NCI-H446 (cell line): ENCODE data around the gene ADI1.
"Not testable (repeated sequence)": the region's sequence is repeated elsewhere in the genome, so short reads cannot be mapped to it uniquely, and the experiment has no call there.

Experiments
- DNase-seq, 2 experiments: peaks; one replicate each; lab custom pipeline; 2025; lab: John Stamatoyannopoulos, UW

ADI1 gene

DNA sequence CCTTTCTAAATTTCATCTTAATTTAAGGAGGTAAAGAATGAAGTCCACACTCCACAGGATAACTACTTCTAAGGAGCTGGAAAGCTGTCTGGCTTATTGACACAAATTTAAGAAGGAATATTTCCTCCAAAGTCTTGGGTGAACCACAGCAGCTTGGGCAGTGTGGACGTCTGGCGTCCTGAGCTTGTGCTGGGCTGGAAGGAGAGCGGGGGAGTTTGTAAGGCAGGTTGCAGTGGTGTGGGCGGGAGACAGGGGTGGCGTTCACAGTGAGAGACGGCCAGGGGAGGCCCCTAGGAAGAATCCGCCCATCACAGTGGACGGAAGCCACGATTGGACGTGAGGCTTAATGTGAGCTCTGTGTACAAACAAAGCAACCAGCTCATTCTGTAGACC lies 25.7 kb downstream of the ADI1 start:
- no peak for DNase-seq

DNA sequence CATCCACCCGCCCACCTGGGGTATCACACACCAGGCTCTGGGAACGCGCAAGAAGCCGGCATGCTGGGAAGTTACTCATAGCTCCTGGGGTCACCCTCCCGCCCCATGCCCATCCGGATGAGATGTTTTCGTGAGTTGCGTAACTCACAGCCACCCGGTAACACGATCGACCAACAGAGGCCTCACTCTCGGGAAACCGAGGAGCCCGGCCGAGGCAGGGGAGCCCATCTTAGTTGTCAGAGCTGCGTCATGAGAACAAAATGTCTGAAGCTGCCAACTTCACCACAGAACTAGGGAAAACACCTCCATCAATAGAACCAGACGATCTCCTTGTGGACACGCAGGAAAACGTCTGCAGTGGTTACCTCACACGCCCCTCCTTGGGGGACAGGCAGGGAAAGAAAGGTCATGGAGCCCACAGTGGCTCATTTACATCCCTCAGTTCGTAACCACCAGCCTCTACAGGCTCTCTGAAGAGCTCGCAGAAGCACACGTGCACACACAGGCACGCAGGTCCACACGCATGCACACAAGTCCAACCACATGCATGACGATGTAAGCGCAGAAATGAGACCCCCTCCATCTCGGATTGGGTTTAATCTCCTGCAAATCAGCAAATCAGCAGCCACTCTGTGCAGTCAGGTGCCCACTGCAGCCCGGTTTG lies 26.2 kb downstream of the ADI1 start:
- DNase-seq = no peak

DNA sequence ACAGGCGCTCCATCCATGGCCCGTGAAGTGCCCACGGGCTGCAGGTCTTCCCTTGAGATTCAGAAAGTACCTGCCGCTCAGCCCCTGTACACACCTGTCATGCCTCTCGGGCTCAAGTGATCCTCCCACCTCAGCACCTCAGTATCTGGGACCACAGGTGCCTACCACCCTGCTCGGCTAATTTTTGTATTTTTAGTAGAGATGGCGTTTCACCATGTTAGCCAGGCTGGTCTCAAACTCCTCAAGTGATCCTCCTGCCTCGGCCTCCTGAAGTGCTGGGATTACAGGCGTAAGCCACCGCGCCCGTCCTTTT lies 26.9 kb downstream of the ADI1 start:
- not testable (repeated sequence) for DNase-seq

DNA sequence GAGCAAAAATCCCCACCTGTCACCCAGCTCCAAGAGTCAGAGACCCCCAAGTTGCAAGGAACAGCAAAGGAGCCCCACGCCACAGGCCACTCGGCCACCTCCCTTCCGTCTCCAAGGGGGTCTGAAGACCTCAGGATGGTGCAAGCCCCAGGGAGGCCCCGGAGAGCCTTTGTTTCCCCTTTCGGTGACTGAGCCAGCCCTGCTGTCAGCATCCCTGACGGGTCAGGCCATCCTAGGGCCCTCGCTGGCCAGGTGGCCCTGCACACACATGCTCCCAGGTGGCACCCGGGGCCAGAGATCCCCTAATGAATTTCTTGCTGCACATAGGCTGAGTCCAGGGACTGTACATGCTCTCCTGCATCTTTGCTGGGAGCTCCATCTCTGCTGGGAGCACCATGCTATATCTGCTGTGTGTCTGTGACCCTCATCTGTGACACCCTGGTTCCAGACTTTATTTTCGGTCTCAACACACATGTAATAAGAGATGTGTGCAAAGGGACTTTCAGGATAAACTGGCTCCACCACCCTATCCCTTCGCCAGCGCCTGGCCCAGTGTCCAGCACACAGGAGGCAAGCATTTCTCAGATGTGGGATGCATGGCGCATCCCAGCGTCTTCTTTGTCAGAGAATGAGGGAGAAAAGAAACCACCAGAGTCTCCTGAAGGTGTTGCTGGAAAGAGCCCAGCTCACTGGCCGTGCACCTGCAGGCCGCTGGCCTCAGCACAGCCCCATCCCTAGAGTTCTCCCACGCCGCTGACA lies 27.4 kb downstream of the ADI1 start:
- DNase-seq = no peak

DNA sequence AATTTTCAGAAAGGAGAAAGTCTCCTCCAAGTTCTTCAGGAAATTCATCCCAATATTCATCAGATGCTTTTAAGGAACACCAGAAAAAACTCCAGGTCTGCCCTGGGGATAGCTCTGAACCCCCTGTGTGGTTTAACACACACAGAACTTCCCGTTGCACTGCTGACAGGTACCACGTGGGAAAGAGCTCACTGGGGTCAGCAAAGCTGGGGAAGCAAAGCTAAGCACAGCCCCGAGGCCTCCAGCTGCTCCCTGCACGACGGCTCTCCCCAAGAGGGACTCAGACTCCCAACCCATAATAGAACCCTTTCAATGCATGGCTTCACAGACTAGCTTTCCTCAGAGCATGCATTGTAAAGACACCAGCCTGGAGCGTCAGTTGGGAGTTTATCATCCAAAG lies 28.0 kb downstream of the ADI1 start:
- DNase-seq = no peak

DNA sequence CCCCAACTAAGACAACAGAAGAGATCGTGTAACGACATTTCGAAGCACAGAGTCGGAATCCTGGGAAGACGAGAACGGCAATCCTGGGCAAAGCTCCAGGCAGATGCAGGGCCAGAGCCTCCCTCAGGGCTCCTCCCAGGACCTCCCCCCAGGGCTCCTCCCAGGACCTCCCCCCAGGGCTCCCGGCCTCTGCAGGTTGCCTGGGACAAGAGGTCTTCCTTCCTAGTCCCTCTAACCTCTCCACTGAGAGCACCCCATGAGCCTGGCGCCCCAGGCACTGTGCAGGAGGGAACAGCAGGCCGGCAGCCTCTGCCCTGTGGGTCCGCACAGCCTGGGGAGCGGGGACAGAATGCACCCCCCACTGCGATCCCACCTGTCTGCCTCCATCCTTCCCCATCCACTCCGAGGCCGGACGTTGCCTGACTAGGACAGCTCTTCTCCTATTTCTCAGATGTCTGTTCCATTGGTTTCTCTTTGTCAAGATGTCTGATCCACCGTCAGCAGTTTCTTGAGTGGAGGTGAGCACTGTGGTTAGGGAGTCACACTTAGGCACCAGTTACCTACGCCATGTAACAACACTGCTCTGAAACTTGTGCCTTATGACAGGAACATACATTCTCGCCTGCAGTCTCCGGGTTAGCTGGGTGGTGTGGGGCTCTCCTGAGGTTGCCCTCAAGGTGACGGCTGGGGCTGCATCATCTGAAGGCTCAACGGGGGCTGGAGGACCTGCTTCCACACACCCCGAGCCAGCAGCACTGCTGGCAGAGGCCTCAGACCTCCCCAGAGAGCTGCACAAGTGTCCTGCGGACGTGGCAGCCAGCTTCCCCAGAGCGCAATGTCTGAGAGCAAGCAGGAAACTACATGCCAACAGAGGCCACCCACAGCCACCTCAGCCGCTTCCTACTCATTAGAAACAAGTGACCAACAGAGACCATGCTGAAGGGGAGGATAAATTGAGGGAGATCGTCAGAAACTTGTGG lies 28.9 kb downstream of the ADI1 start:
- DNase-seq = no peak

DNA sequence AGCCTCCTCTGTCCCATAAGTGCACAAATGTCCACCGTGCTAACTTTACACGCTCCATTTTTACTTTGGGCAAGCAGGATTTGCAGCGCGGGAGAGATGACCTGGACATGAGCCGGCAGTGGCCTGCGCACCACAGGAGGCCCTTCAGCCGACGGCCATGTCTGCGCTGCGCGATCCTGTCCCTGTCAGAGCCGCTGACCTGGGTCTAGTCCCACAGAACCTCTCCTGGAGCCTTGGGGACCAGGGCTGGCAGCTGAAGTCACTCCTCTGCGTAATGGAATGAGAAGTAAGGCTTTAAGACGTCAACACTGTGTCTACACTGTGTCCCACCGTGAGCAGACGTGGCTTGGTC lies 29.6 kb downstream of the ADI1 start:
- no peak for DNase-seq

DNA sequence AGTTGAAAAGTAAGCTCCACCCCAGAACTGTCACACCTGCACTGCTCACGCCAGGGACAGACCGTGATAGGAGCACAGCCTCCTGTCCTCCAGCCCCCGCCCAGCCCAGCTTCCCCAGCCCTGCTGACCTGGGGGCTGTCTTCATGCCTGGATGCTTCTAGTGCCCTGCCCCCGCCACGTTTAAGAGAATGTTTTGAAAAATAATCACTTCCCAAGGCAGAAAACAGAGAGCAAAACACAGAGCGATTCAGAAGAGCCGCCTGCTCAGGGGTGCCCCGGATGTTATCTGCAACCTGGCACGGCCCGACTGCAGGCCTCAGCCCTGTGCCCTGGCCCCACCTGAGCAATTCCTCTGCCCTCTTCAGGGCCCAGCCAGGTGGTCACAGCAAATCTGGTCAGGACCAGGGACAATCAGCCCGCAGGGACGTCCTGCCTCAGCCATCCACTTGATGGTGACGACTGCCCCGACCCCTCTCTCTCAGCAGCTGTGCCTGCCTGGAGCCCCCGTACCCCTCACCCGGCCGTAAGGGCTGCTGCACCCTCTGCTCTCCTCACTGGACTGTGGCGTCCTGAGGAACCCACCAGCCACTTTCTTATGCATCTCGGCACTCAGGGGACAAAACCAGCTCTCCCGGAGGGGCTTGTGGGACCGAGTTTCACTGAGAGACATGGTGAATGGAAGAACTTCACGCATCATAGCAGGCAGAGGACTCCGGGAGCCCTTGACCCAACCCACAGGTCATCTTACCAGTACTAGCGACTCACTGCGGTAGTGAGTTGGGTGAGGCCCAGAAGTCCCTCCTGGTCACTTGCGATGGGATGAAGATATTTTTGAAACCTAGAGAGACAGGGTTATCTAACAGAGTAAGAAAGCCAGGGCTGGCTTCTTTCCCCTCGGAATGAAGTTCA lies 30.2 kb downstream of the ADI1 start:
- DNase-seq = no peak

DNA sequence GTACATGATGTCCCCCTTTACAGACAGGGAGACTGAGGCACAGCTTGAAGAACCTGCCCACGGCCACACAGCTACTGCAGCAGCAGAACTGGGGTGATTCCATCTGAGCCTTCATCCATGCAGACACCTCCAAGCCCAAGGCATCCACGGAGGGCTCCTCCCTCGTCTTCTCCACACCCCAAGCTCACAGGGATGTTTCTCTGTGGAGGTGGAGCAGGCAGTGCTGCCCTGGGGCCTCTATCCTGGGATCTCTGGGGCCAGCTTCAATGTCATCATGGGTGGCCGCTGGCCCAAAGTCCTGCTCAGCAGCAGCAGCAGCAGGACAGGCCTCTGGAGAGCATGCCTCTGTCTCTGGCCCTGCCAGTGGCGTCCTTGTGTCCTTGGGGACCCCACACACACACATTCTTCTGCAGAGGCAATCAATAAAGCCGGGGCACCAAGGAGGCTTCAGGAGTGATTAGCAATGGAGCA lies 31.2 kb downstream of the ADI1 start:
- no peak for DNase-seq

DNA sequence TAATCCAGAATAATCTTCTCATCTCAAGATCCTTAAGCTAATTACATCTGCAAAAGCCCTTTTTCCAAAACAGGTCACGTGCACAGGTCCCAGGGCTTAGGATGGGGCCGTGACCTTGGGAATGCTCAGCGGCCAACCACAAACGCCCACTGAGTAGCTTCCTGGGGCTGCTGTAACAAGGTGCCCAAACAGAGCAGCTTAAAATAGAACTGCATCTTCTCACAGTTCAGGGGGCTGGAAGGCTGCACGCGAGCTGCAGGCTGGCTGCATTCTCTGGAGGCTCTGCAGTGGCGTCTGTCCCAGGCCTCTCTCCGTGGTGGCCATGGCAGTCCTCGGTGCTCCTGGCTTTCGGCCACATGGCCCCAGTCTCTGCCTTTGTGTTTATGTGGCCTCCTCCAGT lies 31.9 kb downstream of the ADI1 start:
- no peak for DNase-seq

DNA sequence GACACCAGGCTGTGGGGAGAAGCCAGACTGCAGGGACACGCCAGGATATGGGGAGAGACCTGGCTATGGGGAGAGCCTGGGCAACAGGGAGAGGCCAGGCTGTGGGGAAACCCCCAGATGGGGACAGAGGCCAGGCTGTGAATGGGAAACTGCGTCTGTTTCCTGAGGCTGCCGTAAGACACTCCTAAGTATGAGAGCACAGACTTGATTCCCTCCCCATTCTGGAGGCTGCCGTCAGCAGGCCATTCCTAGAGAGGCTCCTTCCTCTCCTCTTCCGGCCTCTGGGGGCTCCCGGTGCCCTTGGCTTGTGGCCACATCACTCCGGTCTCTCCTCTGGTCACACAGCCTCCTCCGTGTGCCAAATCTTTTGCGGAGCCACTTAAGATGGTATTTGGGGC lies 32.3 kb downstream of the ADI1 start:
- no peak for DNase-seq

DNA sequence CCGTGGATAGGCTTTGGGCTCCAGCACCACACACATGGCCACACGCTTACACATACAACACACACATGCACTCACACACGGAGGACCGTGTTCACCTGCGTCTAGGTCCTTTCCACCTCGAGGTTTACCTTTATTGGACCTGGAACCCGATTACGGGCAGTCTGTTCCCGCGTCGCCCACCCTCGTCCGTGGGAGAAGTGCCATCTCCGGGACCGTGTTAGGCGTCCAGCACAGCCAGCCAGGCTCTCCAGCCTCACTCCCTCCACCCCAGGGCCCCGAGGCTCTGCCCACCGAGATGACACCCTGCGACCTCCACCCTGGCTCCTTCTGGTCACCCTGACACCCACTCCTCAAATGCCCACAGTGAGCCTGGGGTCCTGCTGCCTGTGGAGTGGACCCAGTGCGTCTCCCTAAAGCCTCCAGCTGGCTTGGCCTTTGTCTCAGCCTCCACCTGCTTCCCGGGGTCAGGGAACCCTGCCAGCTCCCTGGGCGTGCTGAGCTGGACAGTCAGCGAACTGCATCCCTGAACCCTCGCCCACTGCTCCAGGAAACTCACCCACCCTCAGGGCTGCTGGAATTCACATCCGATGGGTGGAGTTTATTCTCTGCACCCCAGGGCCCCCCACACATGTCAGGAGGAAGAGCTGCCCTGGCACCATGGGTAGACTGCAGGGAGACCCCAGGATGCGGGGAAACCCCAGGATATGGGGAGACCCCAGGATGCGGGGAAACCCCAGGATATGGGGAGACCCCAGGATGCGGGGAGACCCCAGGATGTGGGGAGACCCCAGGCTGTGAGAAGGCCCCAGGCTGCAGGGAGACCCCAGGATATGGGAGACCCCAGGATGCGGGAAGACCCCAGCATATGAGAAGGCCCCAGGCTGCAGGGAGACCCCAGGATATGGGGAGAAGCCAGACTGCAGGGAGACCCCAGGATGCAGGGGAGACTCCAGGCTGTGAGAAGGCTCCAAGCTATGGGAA lies 33.0 kb downstream of the ADI1 start:
- DNase-seq = no peak

DNA sequence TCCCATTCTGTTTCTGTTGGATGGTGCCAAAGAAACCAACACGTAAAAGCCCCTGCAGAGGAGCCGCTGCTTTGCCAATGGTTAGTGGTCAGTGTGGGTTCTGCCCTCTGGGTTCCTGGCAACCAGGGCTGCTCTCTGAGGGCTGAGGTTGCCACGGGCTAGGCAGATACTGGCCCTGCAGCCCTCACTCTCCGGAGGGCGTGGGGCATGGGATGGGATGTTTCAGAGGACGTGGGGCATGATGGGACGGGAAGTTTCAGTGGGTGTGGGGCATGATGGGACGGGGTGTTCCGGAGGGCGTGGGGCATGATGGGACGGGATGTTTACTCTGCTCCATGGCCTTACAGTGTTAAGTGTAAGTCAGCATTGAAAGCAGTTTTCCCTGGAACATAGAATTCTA lies 34.2 kb downstream of the ADI1 start:
- DNase-seq = no peak

DNA sequence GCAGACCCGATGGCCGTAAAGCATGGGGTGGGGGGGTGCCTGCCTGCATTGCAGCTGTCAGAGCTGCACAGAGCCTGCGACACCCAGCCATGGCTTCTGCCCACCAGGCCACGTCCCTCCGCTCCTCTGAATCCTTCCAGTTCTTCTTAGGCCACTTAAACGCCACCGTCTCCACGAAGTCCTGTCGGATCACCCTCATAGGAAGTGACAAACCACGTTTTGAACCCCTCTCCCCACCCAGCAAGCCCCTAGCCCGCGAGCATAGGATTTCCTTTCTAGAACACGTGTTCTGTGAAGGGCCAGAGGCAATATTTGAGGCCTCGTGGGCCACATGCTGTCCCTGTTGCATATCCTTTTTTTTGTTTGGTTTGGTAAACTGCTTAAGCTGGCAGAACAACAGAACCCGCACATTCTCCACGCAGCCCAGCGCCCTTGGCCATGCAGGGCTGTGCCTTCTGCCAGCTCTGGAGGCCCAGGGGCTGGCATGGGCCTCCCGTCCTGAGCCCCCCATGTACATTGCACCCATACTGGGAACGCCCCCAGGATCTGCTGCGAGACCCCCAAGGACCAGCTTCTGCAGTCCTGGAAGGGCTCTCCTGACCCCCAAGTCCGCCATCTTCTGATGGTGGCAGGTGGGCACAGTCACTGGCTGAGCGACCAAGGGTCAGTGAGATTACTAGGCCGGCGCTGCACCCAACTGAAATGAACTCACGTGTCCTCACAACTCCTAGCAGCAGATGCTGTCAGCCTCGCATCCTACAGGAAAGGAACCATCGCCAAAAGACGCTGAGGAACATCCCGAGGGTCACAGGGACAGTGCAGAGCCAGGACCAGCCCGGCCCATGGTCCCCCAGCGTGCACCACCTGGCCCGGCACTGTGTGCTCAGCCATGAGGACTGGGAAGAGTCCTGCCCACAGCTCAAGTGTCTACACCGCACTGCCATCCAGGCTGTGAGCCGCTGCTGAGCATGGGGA lies 35.1 kb downstream of the ADI1 start:
- no peak for DNase-seq

DNA sequence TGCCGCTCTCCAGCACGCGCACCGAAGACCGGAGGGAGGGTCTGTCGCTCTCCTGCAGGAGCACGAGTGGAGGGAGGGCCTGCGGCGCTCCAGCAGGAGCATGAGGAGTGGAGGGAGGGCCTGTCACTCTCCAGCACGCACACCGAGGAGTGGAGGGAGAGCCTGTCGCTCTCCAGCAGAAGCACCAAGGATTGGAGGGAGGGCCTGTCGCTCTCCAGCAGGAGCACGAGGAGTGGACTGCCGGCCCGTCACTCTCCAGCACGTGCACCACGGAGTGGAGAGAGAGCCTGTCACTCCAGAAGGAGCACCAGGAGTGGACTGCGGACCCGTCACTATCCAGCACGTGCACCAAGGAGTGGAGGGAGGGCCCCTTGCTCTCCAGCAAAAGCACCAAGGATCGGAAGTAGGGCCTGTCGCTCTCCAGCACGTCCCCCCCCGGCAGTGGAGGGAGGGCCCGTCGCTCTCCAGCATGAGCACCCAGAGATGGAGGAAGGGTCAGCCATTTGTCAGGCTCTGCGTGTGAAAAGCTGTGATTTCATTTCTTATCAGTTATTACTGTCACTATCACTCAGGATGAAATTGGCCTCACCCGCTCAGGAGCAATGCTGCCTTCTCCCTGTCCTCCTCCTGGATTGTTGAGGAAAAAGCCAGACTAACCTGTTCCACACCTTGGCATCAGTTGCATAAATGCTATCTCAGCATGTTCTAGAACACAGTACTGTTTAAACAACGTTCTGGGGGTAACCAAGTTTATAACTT lies 35.9 kb downstream of the ADI1 start:
- no peak for DNase-seq

DNA sequence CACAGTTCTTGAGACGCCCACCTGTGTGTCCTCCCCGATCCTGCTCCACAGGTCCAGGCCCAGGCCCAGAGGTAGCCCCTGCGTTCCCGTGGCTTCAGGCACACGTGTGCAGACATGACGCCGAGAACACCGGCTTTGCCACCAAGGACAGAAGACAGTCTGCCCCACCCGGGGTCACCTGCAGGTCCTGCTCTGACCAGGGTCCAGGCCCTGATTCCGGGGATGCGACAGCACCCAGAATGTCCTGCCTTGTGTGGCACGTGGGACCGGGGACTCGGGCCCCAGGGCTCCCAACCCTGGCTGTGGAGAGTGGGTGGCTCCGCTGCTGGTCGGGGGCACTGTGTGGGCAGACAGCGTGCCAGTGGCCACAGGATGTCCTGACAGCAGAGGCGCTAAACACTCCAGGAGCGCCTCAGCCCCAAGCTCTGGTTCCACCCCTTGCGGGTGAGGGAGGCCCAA lies 36.9 kb downstream of the ADI1 start:
- no peak for DNase-seq

DNA sequence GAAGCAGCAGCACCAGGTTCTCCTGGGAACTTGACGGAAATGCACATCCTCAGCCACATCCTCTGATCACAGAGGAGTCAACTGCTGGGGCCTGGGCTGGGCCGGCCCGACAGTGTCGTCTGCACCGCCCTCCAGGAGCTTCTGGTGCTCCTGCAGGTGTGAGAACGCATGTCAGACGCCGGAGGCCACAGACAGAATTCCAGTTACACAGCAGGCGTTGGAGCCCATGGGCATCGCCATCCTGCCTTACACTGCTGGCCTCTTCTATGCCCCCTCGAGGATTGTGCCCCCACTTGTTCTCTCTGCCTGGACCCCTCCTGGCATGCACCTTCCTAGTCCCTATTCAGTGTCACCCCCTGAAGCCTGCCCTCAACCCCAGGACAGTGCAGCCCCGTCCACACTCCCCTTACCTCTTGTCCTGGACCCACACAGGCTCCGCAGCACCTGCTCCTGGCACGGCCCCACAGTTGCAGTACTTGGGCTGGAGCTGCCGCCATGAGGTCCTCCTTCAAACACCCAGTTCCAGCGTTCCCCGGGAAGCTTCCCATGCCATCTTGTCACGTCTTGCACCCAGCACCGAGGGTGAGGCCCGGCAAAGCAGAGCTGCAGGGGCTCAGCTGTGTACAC lies 37.5 kb downstream of the ADI1 start:
- no peak for DNase-seq

DNA sequence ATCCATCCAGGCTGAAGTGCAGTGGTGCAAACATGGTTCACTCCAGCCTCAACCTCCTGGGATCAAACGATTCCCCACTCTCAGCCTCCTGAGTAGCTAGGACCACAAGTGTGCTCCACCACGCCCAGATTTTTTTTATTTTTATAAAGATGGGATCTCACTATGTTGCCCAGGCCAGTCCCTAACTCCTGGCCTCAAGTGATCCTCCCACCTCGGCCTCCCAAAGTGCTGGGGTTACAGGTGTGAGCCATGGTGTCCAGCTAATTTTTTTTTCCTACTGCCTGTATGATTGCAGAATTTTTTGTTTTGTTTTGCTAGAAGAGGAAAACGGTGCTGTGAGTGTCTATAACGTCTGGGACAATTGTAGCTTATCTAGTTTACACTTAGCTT lies 38.3 kb downstream of the ADI1 start:
- no peak for DNase-seq
